HG03064 (cell line): Measurements from ENCODE around the gene ETS2.
A peak's percentile ranks its signal among the peaks of the same experiment; 100 is the strongest.
"Not testable (repeated sequence)": the region's sequence is repeated elsewhere in the genome, so short reads cannot be mapped to it uniquely, and the experiment has no call there.

Experiments
- ATAC-seq: cut with Tn5 transposase; IDR thresholded peaks from one replicate; pipeline ENCODE4 v1.9.1; 2021; ENCODE audit warnings: low read depth; ENCODE audit not compliant: unreplicated experiment

ETS2 gene

GRCh38 chr21:38831526-38832467 is 26.1 kb downstream of the ETS2 start:
- ATAC-seq, result peak; percentile 63

- no peak for ATAC-seq
These were observed 26.9 kb downstream of the ETS2 start for GRCh38 chr21:38832664-38833063.

DNA sequence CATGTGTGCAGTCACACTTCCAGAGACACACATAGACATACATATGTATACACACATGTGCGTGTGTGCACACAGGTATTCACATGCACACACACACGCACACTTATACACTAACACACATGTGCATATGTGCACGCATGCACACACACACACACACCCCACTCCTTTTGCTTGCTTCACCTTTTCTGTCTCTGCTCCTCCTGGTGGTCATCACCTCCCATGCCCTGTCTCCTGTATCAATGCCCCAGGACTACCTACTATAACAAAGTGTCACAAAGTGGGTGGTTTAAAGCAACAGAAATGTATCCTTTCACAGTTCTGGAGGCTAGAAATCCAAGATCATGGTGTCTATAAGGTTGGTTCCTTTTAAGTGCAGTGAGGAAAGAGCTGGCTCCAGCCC is 27.4 kb downstream of the ETS2 start:
- ATAC-seq, result no peak

GRCh38 chr21:38834725-38835124 is 29.0 kb downstream of the ETS2 start:
- ATAC-seq, result no peak

DNA sequence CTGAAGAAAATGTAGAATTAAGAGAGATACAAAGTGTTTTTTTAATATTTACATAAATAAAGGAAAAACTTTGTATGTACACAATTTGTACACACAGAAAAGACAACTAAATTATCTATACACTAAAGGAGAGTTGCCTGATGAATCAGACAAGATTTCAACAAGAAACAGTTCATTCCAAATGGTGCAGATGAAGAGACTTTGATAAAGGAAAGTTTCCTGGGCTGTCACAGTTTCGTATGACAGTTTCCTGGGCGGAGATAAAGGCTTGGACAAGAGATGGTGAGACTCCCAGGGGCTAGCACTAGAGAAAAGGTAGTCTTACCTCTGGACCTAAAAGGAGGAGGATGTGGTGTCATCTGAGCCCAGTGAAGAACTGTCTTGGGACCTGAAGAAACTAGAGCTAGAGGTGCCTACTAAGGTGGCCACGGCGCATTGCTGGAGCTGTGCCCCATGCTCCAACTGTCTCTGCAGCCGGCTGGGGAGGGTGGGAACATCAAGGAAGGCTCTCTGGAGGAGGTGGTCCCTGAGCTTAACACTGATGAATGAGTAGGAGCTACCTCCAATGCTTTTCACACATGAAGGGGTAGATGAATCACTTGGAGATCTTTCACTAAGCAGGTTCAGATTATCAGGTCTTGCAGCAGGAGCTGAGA is 32.2 kb downstream of the ETS2 start:
- ATAC-seq, result no peak

DNA sequence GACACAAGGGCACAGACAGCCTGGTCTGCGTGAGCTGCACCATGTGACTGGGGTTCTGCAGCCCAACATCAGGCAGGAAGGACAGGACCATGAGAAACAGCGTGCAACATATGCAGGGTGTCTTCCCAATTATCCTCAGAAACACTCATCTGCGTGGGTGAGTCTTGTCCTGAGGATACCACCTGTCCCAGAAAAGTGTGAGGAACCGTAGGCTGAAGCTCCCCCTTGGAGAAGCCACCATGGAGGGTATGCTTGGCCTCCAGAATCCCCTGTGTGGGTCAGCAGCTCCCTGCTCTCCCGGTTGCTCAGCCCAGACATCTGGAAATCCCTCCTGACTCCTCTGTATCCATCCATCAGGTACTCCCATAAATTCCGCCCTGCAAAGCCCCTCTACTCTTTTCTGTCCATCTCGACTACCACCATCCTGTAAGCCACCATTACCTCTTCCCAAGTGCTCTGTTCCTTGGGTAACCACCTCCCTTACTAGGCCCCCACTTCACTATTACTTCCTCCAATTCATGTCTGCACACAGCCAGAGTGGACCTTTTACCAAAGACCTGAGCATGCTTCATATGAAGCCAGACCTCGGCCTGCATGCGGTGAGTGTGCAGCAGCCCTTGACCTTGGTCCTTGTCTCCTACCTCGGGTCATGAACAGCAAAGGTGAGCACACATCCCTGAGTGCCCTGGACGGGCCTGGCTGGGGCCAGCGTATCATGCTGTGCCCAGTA is 33.0 kb downstream of the ETS2 start:
- no peak for ATAC-seq

- ATAC-seq, result no peak
These were observed 33.9 kb downstream of the ETS2 start for GRCh38 chr21:38839328-38840286.

DNA sequence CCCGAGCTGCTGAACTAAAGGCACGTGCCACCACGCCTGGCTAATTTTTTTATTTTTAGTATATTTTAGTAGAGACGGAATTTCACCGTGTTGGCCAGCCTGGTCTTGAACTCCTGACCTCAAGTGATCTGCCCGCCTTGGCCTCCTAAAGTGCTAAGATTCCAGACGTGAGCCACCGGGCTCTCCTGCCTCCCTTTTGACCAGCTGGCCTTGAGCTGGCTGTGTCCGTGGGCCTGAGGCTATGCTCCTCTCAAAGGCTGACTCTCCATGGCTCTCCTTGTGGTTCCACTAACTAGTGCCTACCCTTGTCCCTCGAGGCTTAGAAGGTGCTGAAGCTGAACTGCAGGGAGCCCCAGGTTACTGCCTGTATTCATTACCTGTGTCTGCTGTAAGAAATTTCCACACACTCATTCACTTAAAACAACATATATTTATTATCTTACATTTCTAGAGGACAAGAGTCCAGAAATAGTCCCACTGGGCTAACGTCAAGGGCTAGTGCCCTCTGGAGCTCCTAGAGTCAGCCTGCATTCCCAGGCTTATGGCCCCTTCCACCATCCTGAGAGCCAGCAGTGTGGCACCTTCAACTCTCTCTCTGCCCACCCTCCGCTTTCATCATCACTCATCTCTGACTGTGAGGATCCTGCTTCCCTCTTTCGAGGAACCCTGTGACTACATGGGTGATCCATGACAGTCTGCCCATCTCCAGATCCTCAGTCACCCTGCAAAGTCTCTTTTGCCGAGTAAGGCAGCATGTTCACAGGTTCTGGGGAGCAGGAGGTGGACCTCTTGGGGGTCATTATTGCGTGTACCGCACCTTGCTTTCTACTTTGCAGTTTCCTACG is 34.9 kb downstream of the ETS2 start:
- ATAC-seq, result no peak

DNA sequence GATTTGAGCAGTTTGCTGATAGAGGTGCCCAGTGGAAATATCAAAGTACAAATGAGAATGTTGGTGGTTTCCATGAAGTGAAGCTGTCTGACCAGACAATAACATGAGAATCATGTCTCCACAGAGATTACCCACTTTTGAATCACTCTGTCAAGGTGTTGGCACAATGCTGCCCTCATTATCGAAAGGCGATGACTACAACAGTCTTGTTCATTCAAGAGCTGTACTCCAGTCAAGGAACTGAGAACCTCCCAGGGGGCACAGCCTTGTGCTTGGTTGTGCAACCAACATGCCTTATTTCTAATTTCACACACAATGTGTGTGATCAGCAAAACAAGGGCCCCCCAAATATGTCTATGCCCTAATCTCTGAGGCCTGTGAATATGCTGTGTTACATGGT is 35.7 kb downstream of the ETS2 start:
- no peak for ATAC-seq

DNA sequence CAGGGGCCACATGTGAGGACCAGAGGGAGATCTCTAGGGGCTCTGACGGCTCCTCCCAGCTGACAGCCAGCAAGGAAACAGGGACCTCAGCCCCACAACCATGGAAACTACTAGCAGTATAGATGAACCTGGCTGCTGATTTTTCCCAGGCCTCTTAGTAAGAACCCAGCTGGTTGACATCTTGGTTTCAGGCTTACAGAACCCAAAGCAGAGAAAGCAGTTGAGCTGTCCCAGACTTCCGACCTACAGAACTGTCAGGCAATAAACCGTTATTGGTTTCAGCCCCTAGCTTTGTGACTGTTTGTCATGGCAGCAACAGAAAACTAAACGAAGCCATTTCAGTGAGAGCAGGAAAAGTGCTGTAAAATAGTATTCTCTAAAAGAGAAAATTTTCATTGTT is 36.4 kb downstream of the ETS2 start:
- ATAC-seq, result no peak

DNA sequence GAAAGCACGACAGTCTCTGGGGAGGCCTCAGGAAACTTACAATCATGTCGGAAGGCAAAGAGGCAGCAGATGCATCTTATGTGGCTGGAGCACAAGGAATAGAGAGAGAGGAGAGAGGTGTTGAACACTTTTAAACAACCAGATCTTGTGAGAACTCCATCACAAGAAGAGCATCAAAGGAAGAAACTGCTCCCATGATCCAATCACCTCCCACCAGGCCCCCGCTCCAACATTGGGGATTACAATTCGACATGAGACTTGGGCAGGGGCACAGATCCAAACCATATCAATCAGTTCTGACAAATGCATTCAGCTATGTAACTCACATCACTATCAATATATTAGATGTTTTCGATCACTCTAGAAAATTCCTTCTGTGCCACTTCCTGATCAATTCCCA is 37.6 kb downstream of the ETS2 start:
- no peak for ATAC-seq

DNA sequence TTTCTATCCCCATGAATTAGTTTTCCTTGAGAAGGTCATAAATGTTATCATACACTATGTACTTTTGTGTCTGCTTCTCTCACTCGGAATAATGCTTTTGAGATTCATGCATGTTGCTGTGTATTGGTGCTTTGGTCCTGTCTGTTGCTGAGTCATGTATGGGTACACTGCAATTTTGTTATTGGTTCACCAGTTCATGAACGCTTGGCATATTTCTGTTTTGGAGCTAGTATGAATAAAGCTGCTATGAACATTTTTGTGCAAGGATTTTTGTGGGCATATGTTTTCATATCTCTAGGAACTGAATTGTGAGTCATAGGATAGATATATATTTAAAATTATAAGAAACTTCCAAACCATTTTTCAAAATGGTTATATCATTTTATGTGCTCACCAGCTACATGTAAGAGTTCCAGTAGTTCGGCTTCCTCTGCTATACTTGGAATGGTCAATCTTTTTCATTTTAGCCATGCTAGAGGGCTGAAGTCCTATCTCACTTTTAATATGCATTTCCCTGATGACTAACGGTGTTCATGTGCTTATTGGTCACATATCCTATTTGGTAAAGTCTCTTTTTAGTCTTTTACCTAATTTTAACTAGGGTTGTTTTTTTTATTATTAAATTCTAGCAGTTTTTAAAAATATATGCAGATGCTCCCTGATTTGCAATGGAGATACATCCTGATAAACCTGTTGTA is 38.2 kb downstream of the ETS2 start:
- ATAC-seq, result no peak

GRCh38 chr21:38845374-38845773 is 39.6 kb downstream of the ETS2 start:
- ATAC-seq, result not testable (repeated sequence)

DNA sequence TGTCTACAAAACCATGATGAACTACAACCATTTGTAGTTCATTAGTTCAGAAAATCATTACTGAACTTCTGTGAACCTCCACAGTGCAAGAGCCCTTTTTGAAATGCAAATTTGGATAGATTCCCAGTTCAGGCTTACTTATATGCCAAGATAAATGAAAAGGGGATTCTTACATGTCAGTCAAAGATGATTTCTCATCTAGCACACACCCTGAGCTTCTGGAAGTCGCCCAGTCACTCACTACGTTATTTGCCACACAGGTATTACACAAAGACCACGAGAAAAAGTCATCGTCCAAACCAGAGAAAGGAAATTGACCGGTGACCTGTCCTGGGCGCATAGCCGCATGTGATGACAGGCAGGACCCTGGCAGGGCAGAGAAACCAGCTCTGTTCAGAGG is 41.8 kb downstream of the ETS2 start:
- no peak for ATAC-seq

DNA sequence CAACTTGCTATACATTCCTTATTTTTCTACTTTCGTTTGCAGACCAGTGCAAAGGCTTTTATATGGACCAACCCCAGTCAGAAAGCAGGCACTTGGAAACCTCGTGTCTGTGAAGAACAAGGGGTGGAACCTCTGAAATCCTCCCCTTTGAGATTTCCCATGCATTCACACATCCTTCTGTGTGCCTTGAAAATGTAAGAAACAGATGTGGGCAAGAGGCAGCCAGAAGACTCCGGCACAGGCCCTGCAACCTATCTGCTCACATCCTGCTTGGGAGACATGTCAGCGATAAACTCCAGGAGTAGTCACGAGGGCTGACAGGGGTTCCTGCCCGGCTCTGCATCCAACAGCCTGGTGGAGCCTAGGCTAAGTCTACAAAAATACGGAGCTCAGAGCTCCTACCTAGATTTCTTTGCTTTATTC is 42.5 kb downstream of the ETS2 start:
- ATAC-seq, result no peak

DNA sequence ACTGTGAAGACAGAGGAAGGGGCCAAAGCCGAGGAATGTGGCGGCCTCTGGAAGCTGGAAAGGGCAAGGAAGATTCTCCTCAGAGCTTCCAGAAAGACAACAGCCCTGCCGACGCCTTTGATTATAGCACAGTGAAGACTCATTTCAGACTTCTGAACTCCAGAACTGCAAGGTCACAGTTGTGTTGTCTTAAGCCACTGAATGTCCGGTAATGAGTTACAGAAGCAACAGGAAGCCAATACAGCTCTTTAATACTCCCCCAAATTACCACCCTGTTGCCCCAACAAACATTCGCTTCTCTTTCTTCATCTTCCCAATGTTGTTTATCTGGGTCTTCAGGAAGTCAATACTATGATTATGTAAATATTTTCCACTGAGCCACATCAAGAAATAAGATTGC is 44.0 kb downstream of the ETS2 start:
- no peak for ATAC-seq

DNA sequence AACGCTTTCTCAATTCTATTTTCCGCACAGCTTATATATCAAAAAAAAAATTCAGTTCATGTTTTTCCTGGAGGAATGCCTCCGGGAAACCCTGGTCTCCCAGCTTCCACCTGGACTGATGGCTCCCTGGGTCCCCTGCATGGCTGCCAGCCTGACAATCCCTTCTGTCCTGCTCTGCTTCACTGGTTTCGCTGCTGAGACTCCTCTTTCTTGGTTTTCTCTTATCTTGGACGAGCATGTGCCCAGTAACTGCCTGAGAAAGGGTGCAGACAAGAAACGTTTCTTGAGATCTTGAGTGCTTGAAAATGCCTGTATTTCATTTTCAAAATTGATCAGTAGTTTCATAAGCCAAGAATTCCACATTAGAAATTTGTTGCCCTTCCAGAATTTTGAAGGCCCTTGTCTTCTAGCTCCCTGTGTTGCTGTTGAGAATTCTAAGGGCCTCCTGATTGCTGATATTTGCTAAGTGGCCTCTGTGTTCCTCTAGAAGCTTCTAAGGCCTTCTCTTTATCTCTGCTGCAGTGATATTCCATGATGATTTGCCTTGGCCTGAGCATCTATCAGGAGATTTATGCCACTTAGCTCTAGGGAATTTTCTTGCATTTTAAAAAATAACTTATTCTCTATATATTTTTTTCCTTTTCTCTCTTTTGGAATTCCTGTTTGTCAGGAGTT is 44.7 kb downstream of the ETS2 start:
- ATAC-seq, result no peak

DNA sequence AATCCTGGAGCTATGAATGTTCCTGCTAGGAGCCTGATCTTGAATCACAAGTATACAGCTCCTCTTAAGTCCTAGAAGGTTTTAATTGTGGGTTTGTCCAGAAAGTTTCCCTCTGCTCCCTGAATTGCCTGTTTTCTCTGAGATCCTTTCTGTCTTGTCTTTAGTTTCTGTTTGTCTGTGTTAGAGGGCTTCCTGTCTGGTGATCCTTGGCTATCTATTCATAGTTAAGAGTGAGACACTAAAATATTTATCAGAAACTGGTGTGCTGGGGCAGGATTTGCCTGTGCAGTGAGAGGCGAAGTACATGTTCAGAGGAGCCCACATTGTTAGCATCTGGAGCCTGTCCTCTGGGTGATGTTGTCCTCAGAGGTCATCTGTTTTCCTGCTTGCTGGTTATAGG is 45.4 kb downstream of the ETS2 start:
- no peak for ATAC-seq
